Measurements from ENCODE around the gene BLOC1S4.
A peak's percentile ranks its signal among the peaks of the same experiment; 100 is the strongest.
"Not testable (repeated sequence)": the region's sequence is repeated elsewhere in the genome, so short reads cannot be mapped to it uniquely, and the experiment has no call there.

BLOC1S4 gene

GRCh38 chr4:6746721-6747293 is 30.8 kb downstream of the BLOC1S4 start:
- DNase-seq = no peak

GRCh38 chr4:6747294-6748051 is 31.5 kb downstream of the BLOC1S4 start:
- DNase-seq = no peak

- no peak for DNase-seq
Measured at GRCh38 chr4:6748286-6748685, 32.3 kb downstream of the BLOC1S4 start.

GRCh38 chr4:6749340-6750171 is 33.6 kb downstream of the BLOC1S4 start:
- no peak for DNase-seq

GRCh38 chr4:6750286-6751221 is 34.6 kb downstream of the BLOC1S4 start:
- no peak for DNase-seq

- DNase-seq = no peak
Measured at GRCh38 chr4:6751611-6752485, 35.9 kb downstream of the BLOC1S4 start.

- no peak for DNase-seq
Measured at GRCh38 chr4:6752486-6752829, 36.5 kb downstream of the BLOC1S4 start.

- DNase-seq = no peak
Measured at GRCh38 chr4:6753103-6753560, 37.2 kb downstream of the BLOC1S4 start.

GRCh38 chr4:6753891-6754290 is 37.9 kb downstream of the BLOC1S4 start:
- DNase-seq = no peak

- no peak for DNase-seq
Measured at GRCh38 chr4:6754481-6755087, 38.6 kb downstream of the BLOC1S4 start.

- no peak for DNase-seq
Measured at GRCh38 chr4:6755088-6755753, 39.2 kb downstream of the BLOC1S4 start.

GRCh38 chr4:6756345-6756744 is 40.4 kb downstream of the BLOC1S4 start:
- DNase-seq = not testable (repeated sequence)

GRCh38 chr4:6758728-6759127 is 42.8 kb downstream of the BLOC1S4 start:
- no peak for DNase-seq

GRCh38 chr4:6760865-6761264 is 44.9 kb downstream of the BLOC1S4 start:
- no peak for DNase-seq

GRCh38 chr4:6761649-6762615 is 46.0 kb downstream of the BLOC1S4 start:
- peak; percentile 29 to 62 for DNase-seq

GRCh38 chr4:6763330-6763851 is 47.4 kb downstream of the BLOC1S4 start:
- no peak for DNase-seq

- DNase-seq = no peak
Measured at GRCh38 chr4:6764976-6765620, 49.1 kb downstream of the BLOC1S4 start.

- no peak for DNase-seq
Measured at GRCh38 chr4:6765703-6766102, 49.7 kb downstream of the BLOC1S4 start.
